ENCODE results near the gene RAB31.
"Not testable (repeated sequence)": the region's sequence is repeated elsewhere in the genome, so short reads cannot be mapped to it uniquely, and the experiment has no call there.

RAB31 gene

GRCh38 chr18:9897129-9897528 is 189.0 kb downstream of the RAB31 start:
- no peak for DNase-seq
- Histone ChIP-seq H3K27ac (no peak overlapping the region), H3K27me3 (replicated peaks) (no peaks in the 10 kb centered on the region), H3K4me3 (ENCODE audit: low read depth, low read length) (no peak overlapping the region), H3K36me3 (replicated peaks) (no peaks in the 10 kb centered on the region)
- TF ChIP-seq, protein P1, sequence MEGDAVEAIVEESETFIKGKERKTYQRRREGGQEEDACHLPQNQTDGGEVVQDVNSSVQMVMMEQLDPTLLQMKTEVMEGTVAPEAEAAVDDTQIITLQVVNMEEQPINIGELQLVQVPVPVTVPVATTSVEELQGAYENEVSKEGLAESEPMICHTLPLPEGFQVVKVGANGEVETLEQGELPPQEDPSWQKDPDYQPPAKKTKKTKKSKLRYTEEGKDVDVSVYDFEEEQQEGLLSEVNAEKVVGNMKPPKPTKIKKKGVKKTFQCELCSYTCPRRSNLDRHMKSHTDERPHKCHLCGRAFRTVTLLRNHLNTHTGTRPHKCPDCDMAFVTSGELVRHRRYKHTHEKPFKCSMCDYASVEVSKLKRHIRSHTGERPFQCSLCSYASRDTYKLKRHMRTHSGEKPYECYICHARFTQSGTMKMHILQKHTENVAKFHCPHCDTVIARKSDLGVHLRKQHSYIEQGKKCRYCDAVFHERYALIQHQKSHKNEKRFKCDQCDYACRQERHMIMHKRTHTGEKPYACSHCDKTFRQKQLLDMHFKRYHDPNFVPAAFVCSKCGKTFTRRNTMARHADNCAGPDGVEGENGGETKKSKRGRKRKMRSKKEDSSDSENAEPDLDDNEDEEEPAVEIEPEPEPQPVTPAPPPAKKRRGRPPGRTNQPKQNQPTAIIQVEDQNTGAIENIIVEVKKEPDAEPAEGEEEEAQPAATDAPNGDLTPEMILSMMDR (IDR thresholded peaks at IDR 0.05; ENCODE audit: low read depth, low read length, missing control alignments): no peak
- in situ Hi-C loops (cut with HindIII; ENCODE audit: low pct_ligation_motif_present, low sequenced_read_pairs): no loop called here

GRCh38 chr18:9897787-9898291 is 189.7 kb downstream of the RAB31 start:
- H3K4me3 ChIP-seq (ENCODE audit: low read depth, low read length); H3K27me3 ChIP-seq (replicated peaks); in situ Hi-C loops (cut with HindIII; ENCODE audit: low pct_ligation_motif_present, low sequenced_read_pairs); DNase-seq; H3K27ac ChIP-seq; H3K36me3 ChIP-seq (replicated peaks): not testable (repeated sequence)

DNA sequence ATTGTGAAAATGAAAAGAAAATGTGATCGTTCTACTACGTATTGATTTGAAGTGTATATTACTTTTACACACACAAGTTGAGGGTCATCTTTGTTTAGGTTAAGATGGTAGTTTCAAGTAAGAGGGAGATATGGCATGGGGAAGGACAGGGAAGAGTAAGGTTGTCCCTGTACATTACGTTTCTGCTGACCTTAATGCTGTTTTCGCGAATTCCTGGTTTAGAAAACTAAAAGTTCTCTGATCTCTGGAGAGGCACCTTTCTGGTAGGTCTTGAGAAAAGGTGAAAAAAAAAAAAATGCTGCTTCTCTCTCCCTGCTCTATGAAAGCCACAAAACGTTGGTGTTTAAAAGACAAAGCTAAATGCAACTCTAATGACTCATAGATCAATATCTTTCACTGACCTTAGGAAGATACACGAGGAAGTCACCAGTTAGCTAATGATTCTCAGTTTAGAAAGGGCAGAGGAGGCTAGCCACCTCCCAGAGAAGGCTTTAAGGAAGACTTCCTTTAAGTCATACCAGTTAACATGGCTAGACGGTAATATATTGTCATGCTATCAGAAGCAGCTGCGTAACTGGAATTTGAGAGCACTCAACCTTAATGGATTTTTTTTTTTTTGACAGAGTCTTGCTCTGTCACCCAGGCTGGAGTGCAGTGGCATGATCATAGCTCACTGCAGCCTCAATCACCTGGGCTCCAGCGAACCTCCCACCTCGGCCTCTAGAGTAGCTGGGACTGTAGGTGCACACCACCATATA is 190.9 kb downstream of the RAB31 start:
- TF ChIP-seq, protein P1 (IDR thresholded peaks at IDR 0.05; ENCODE audit: low read depth, low read length, missing control alignments): no peak
- Histone ChIP-seq H3K4me3 (ENCODE audit: low read depth, low read length) (no peak overlapping the region), H3K36me3 (replicated peaks) (no peaks in the 10 kb centered on the region), H3K27me3 (replicated peaks) (no peaks in the 10 kb centered on the region), H3K27ac (peak overlapping the region; percentile 52)
- in situ Hi-C loops (cut with HindIII; ENCODE audit: low pct_ligation_motif_present, low sequenced_read_pairs): no loop called here
- peak; percentile 39 for DNase-seq

GRCh38 chr18:9899550-9899930 is 191.4 kb downstream of the RAB31 start:
- DNase-seq; H3K27me3 ChIP-seq (replicated peaks); H3K4me3 ChIP-seq (ENCODE audit: low read depth, low read length); in situ Hi-C loops (cut with HindIII; ENCODE audit: low pct_ligation_motif_present, low sequenced_read_pairs); H3K27ac ChIP-seq; H3K36me3 ChIP-seq (replicated peaks): not testable (repeated sequence)

GRCh38 chr18:9900699-9901098 is 192.6 kb downstream of the RAB31 start:
- Histone ChIP-seq H3K36me3 (replicated peaks) (no peaks in the 10 kb centered on the region), H3K4me3 (ENCODE audit: low read depth, low read length) (no peak overlapping the region), H3K27ac (no peak overlapping the region), H3K27me3 (replicated peaks) (no peaks in the 10 kb centered on the region)
- no peak for DNase-seq
- TF ChIP-seq, protein P1 (IDR thresholded peaks at IDR 0.05; ENCODE audit: low read depth, low read length, missing control alignments): no peak
- in situ Hi-C loops (cut with HindIII; ENCODE audit: low pct_ligation_motif_present, low sequenced_read_pairs): no loop called here

- H3K27me3 ChIP-seq (replicated peaks): no peaks in the 10 kb centered on the region
- in situ Hi-C loops (cut with HindIII; ENCODE audit: low pct_ligation_motif_present, low sequenced_read_pairs): no loop called here
- TF ChIP-seq, protein P1 (IDR thresholded peaks at IDR 0.05; ENCODE audit: low read depth, low read length, missing control alignments): no peak
- DNase-seq: no peak
- H3K4me3 ChIP-seq (ENCODE audit: low read depth, low read length): no peak overlapping the region
- no peak overlapping the region for H3K27ac ChIP-seq
- H3K36me3 ChIP-seq (replicated peaks): no peaks in the 10 kb centered on the region
These were observed 193.3 kb downstream of the RAB31 start for GRCh38 chr18:9901377-9901776.

- H3K27me3 ChIP-seq (replicated peaks); H3K4me3 ChIP-seq (ENCODE audit: low read depth, low read length); H3K27ac ChIP-seq; in situ Hi-C loops (cut with HindIII; ENCODE audit: low pct_ligation_motif_present, low sequenced_read_pairs); H3K36me3 ChIP-seq (replicated peaks); DNase-seq: not testable (repeated sequence)
These were observed 194.2 kb downstream of the RAB31 start for GRCh38 chr18:9902264-9902663.
